A549 (cell line): Measurements from ENCODE around the gene ADAMTSL5. TPM values are rescaled to one million over a fixed set of nuclear protein-coding genes. Genes with fewer than 3 reads are reported as not detected.

Experiments
- ATAC-seq, 2 experiments: fragments of 200-7000 bp in 1 of 2; fragments of >200 bp in 1 of 2; cut with Nextera tagmentation in 1 of 2; cut with Tn5 transposase in 1 of 2; 3 replicates each; pipeline versions ENCODE4 v1.8.0 to v1.9.1; 2018 to 2020; ENCODE audit warnings: mild to moderate bottlenecking in 1 of 2, moderate library complexity in 1 of 2
- CTCF ChIA-PET: fragments of 300-600 bp; sonication (Branson Sonifier 250); formaldehyde crosslinking; extraction: SDS; loops from one replicate; lab custom pipeline; 2021; ENCODE audit warnings: antibody characterized with exemption, inconsistent platforms; lab: Yijun Ruan, JAX
- POLR2A ChIA-PET: fragments of 350-600 bp; formaldehyde crosslinking; extraction: SDS; loops from one replicate; lab custom pipeline; 2021; ENCODE audit warnings: antibody characterized with exemption, inconsistent platforms; lab: Yijun Ruan, JAX
- DNase-seq, 2 experiments: peaks; one replicate each; pipeline versions ENCODE4 v3.0.0 to v3.0.0-alpha.2; 2011 to 2016; ENCODE audit warnings: low read depth in 1 of 2, low spot score in 1 of 2
- FAIRE-seq: peaks from 2 replicates; lab custom pipeline; 2011; peaks lifted over from hg19 to GRCh38; lab: Jason Lieb, UNC
- H3K27ac ChIP-seq, 2 experiments: fragments of >200 bp; sonication (Bioruptor Twin); formaldehyde crosslinking; 3 replicates each; pipeline ENCODE4 v1.5.1; 2016 to 2017
- H3K4me1 ChIP-seq: fragments of >200 bp; sonication (Bioruptor Twin); formaldehyde crosslinking; 3 replicates; pipeline ENCODE4 v1.6.1; 2016
- H3K4me2 ChIP-seq: fragments of >200 bp; sonication (Bioruptor Twin); formaldehyde crosslinking; 3 replicates; pipeline ENCODE4 v1.6.1; 2016
- H3K4me3 ChIP-seq: fragments of >200 bp; sonication (Bioruptor Twin); formaldehyde crosslinking; 3 replicates; pipeline ENCODE4 v1.5.1; 2016
- H3K9me3 ChIP-seq: fragments of >200 bp; sonication (Bioruptor Twin); formaldehyde crosslinking; 3 replicates; pipeline ENCODE4 v1.6.1; 2016
- ATOH8 ChIP-seq: fragments of 250-450 bp; sonication (Bioruptor Pico); IDR thresholded peaks from 2 replicates; pipeline ENCODE4 v1.5.0; 2020; ENCODE audit warnings: low read depth, mild to moderate bottlenecking, moderate library complexity
- CBX2 ChIP-seq: fragments of 200-600 bp; sonication (generic); IDR thresholded peaks from 2 replicates; pipeline ENCODE4 v1.6.1; 2016; ENCODE audit warnings: low read depth, mild to moderate bottlenecking, borderline replicate concordance
- CBX8 ChIP-seq: fragments of 200-600 bp; sonication (generic); IDR thresholded peaks from 2 replicates; pipeline ENCODE4 v1.6.1; 2016
- EHMT2 ChIP-seq: fragments of 200-600 bp; sonication (generic); IDR thresholded peaks from 2 replicates; pipeline ENCODE4 v1.6.1; 2016; ENCODE audit warnings: antibody characterized with exemption, low read depth, mild to moderate bottlenecking, moderate library complexity
- ESRRA ChIP-seq: fragments of 150-350 bp; IDR thresholded peaks from 2 replicates; pipeline ENCODE4 v1.6.1; 2014; ENCODE audit warnings: mild to moderate bottlenecking, low read length, borderline replicate concordance
- FOSB ChIP-seq: fragments of 250-450 bp; sonication (Bioruptor Pico); IDR thresholded peaks from 2 replicates; pipeline ENCODE4 v1.5.0; 2020; ENCODE audit warnings: mild to moderate bottlenecking, moderate library complexity
- HEYL ChIP-seq: fragments of 250-450 bp; sonication (Bioruptor Pico); IDR thresholded peaks from 2 replicates; pipeline ENCODE4 v1.8.0; 2021; ENCODE audit warnings: mild to moderate bottlenecking, moderate library complexity
- HOXA7 ChIP-seq: fragments of 250-450 bp; sonication (Bioruptor Pico); IDR thresholded peaks from 2 replicates; pipeline ENCODE4 v1.5.0; 2020; ENCODE audit warnings: mild to moderate bottlenecking, moderate library complexity
- HOXB5 ChIP-seq: fragments of 250-450 bp; sonication (Bioruptor Pico); IDR thresholded peaks from 2 replicates; pipeline ENCODE4 v1.5.0; 2020; ENCODE audit warnings: mild to moderate bottlenecking, moderate library complexity
- MAX ChIP-seq: IDR thresholded peaks from 2 replicates; pipeline ENCODE4 v1.6.1; 2012
- NR3C1 ChIP-seq: fragments of >200 bp; sonication (Bioruptor Twin); formaldehyde crosslinking; IDR thresholded peaks from 3 replicates; pipeline ENCODE4 v1.6.1; 2017
- PBX3 ChIP-seq: IDR thresholded peaks from 2 replicates; pipeline ENCODE4 v1.6.1; 2012
- PHF8 ChIP-seq: fragments of 200-600 bp; sonication (generic); IDR thresholded peaks from 2 replicates; pipeline ENCODE4 v1.6.1; 2016; ENCODE audit warnings: low read depth, mild to moderate bottlenecking, antibody characterized with exemption, moderate library complexity, borderline replicate concordance
- POLR2AphosphoS2 ChIP-seq: conservative IDR thresholded peaks from 2 replicates; pipeline ENCODE4 v1.6.1; 2012; ENCODE audit warnings: low read length, improper control_type of control experiment, inconsistent platforms
- REST ChIP-seq: fragments of 200-600 bp; sonication (generic); IDR thresholded peaks from 2 replicates; pipeline ENCODE4 v1.6.1; 2016; ENCODE audit warnings: antibody characterized with exemption, mild to moderate bottlenecking, moderate library complexity
- RFX5 ChIP-seq: fragments of 450-650 bp; IDR thresholded peaks from 2 replicates; pipeline ENCODE4 v1.7.1; 2014; ENCODE audit warnings: antibody characterized with exemption, mild to moderate bottlenecking, moderate library complexity
- USF2 ChIP-seq: fragments of 450-650 bp; IDR thresholded peaks from 2 replicates; pipeline ENCODE4 v1.6.1; 2014; ENCODE audit warnings: antibody characterized with exemption
- ZNF302 ChIP-seq: fragments of 250-450 bp; sonication (Bioruptor Pico); IDR thresholded peaks from 2 replicates; pipeline ENCODE4 v1.9.0; 2021; ENCODE audit warnings: inconsistent platforms, mild to moderate bottlenecking, moderate library complexity
- WGBS: methylation state at CpG from one replicate; pipeline ENCODE4 v1.1.6; 2017; ENCODE audit errors: missing lambda C conversion rate; 5-methylcytosine and 5-hydroxymethylcytosine counted together
- polyA plus RNA-seq, 4 experiments: library from polyadenylated mRNA; depleted of rRNA in 3 of 4; stranded (reverse); fragments of >200 nt; fragmentation: RNase III in 1 of 4; extraction: RNeasy Plus Mini Kit Qiagen cat#74134 plus additional on column Dnase treatment in 1 of 4; gene quantifications; 2 replicates in 3 of 4; 3 replicates in 1 of 4; pipeline ENCODE4 v1.2.3, GENCODE V29; 2011 to 2017

ADAMTSL5 gene
- polyA plus RNA-seq, 2 of the 4 experiments (the other 2 are of a cell fraction), result 1.4 to 3.0 TPM

- ChIA-PET POLR2A (no interaction called here), CTCF (no interaction called here)
- 93% methylated on average over 10 of the region's 10 CpGs for WGBS
- Histone ChIP-seq H3K4me2 (no peak overlapping the region), H3K27ac (no peak overlapping the region), H3K9me3 (no peaks in the 10 kb centered on the region; the same call in 2 of the 3 replicates), H3K4me3 (no peak overlapping the region), H3K4me1 (no peaks in the 10 kb centered on the region)
- ATAC-seq (no peak), FAIRE-seq (no peak), DNase-seq (no peak)
- TF ChIP-seq ZNF302 (no peak), MAX (no peak), HOXA7 (CRISPR knock-in tag) (no peak), PHF8 (no peak)
Observed at GRCh38 chr19:1553415-1553814, 40.6 kb upstream of the ADAMTSL5 start.

GRCh38 chr19:1551068-1552040, 38.5 kb upstream of the ADAMTSL5 start:
- CTCF ChIA-PET, result interaction anchor here (0.6 to 1.2 kb wide), 3 partner anchors 106 to 275 kb away, joined by 3 read pairs; no protein-coding TSS in a partner anchor
- FAIRE-seq, result no peak

GRCh38 chr19:1549332-1549945, 36.6 kb upstream of the ADAMTSL5 start:
- no peak for FAIRE-seq
- WGBS, result 98% methylated on average over 3 of the region's 4 CpGs
- Histone ChIP-seq H3K9me3 (no peaks in the 10 kb centered on the region; the same call in 2 of the 3 replicates), H3K27ac (no peak overlapping the region), H3K4me3 (no peak overlapping the region), H3K4me2 (no peak overlapping the region), H3K4me1 (no peaks in the 10 kb centered on the region)
- no peak for TF ChIP-seq HEYL (CRISPR knock-in tag)
- TF ChIP-seq ATOH8 (CRISPR knock-in tag), result no peak
- TF ChIP-seq EHMT2, result no peak
- TF ChIP-seq HOXB5 (CRISPR knock-in tag), result no peak
- no peak for TF ChIP-seq USF2
- TF ChIP-seq FOSB (CRISPR knock-in tag), result no peak
- no peak for TF ChIP-seq CBX8
- no peak for TF ChIP-seq POLR2AphosphoS2
- TF ChIP-seq RFX5, result no peak
- TF ChIP-seq ESRRA, result no peak
- no peak for TF ChIP-seq CBX2
- TF ChIP-seq PBX3, result no peak
- no peak for TF ChIP-seq NR3C1
- no peak for TF ChIP-seq MAX
- ATAC-seq, result no peak
- CTCF ChIA-PET, result interaction anchor here (1.2 kb wide), 1 partner anchor 245 kb away, joined by 4 read pairs; no protein-coding TSS in a partner anchor
- no peak for DNase-seq
- POLR2A ChIA-PET, result no interaction called here

More at GRCh38 chr19:1551068-1552040, 38.5 kb upstream of the ADAMTSL5 start:
- POLR2A ChIA-PET, result no interaction called here
- no peaks in the 10 kb centered on the region for H3K4me1 ChIP-seq
- H3K4me2 ChIP-seq, result no peak overlapping the region
- WGBS, result 79% methylated on average over 14 of the region's 17 CpGs
- H3K9me3 ChIP-seq, result no peaks in the 10 kb centered on the region; the same call in 2 of the 3 replicates
- no peak overlapping the region for H3K4me3 ChIP-seq
- H3K27ac ChIP-seq, result no peak overlapping the region
- no peak for DNase-seq
- no peak for TF ChIP-seq REST
- TF ChIP-seq, all 56 proteins: peak for 0
- no peak for ATAC-seq
